Upper lobe of left lung (tissue), 6 donors: ENCODE data around the gene SERGEF. TPM values are rescaled to one million over a fixed set of nuclear protein-coding genes. Genes with fewer than 3 reads are reported as not detected.

Experiments
- ATAC-seq, 2 donors: fragments of 200-7000 bp; cut with Tn5 transposase; one replicate each; pipeline ENCODE4 v1.9.1; 2022; ENCODE audit warnings: mild to moderate bottlenecking in 2 of 2, moderate library complexity in 2 of 2; ENCODE audit not compliant: low FRiP score in 2 of 2
- DNase-seq, 2 donors: peaks; one replicate each; pipeline ENCODE4 v3.0.0-alpha.2; 2019 to 2020
- H3K27ac ChIP-seq, 4 donors: fragments of 200-600 bp; sonication (generic); one replicate each; pipeline ENCODE4 v1.5.1; 2016 to 2019
- H3K27me3 ChIP-seq, 4 donors: fragments of 200-600 bp; sonication (generic); one replicate each; pipeline ENCODE4 v1.5.1; 2017 to 2019
- H3K36me3 ChIP-seq, 4 donors: fragments of 200-600 bp; sonication (generic); one replicate each; pipeline ENCODE4 v1.5.1; 2016 to 2019
- H3K4me1 ChIP-seq, 4 donors: fragments of 200-600 bp; sonication (generic); one replicate each; pipeline ENCODE4 v1.5.1; 2018 to 2019
- H3K4me3 ChIP-seq, 4 donors: fragments of 200-600 bp; sonication (generic); one replicate each; pipeline ENCODE4 v1.5.1; 2017 to 2019; ENCODE audit warnings: mild to moderate bottlenecking in 2 of 4, moderate library complexity in 1 of 4
- H3K9me3 ChIP-seq, 4 donors: fragments of 200-600 bp; sonication (generic); one replicate each; pipeline ENCODE4 v1.5.1; 2018 to 2019
- CTCF ChIP-seq, 6 experiments: fragments of 450-650 bp in 4 of 6; fragments of 200-600 bp in 2 of 6; sonication (generic) in 2 of 6; IDR thresholded peaks; one replicate each; pipeline ENCODE4 v1.5.1; 2016 to 2019; ENCODE audit warnings: antibody characterized with exemption in 6 of 6
- EP300 ChIP-seq, 4 donors: sonication (generic); formaldehyde crosslinking; IDR thresholded peaks; one replicate each; pipeline ENCODE4 v1.5.1; 2017; ENCODE audit warnings: antibody characterized with exemption in 4 of 4, control low read depth in 2 of 4
- POLR2A ChIP-seq, 4 donors: fragments of 450-650 bp; IDR thresholded peaks; one replicate each; pipeline ENCODE4 v1.5.1; 2016 to 2017; ENCODE audit warnings: antibody characterized with exemption in 4 of 4, mild to moderate bottlenecking in 2 of 4
- POLR2AphosphoS5 ChIP-seq, 2 donors: sonication (generic); formaldehyde crosslinking; IDR thresholded peaks; one replicate each; pipeline ENCODE4 v1.5.1; 2017; ENCODE audit warnings: antibody characterized with exemption in 2 of 2
- WGBS, 2 donors: methylation state at CpG; one replicate each; pipeline ENCODE4 v1.1.5; 2017 to 2018; 5-methylcytosine and 5-hydroxymethylcytosine counted together
- total RNA-seq, 6 donors: library from RNA; depleted of rRNA in 4 of 6; stranded (reverse); fragments of >200 nt in 4 of 6; gene quantifications; one replicate each; pipeline versions ENCODE4 v1.1.0 to v1.2.1, GENCODE V29; 2016 to 2021
- donor health status: DM: no; HTN: no; CAD: no; lungs with moderate emphysema.
- donor health status: DM: no; HTN: yes; CAD: no; lungs with severe emphysema.

SERGEF gene
- total RNA-seq, 6 donors from 2014 or later: 21.7 to 40.5 (median 34.8) TPM

DNA sequence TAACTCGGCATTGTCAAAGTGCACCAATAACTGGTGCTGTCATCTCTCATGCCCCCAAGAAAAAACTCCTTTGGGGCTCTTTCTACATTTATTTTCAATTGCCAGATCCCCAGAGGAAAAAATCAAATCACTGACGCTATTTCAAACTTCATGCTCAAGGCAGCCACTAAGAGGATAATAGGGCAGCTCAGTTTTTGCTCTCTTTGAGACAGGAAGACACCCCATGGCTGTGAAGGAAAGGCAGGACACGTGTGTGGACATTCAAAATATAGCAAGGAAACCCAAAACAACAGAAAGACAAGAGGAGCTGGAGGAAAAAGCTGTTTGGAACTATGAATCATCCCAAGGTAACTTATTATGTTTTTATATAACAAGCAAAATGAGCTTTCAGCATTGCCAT, 83.7 kb downstream of the SERGEF start:
- ATAC-seq (no peak), DNase-seq (no peak)
- Histone ChIP-seq H3K36me3 (peaks cover 0 to 6% (median 2%) of the 10 kb centered on the region in 4 donors), H3K27ac (no peak overlapping the region), H3K4me1 (no peaks in the 10 kb centered on the region), H3K9me3 (no peaks in the 10 kb centered on the region), H3K4me3 (no peak overlapping the region), H3K27me3 (no peaks in the 10 kb centered on the region)
- 92 to 96% methylated on average over 3 of the region's 3 CpGs for WGBS, 2 donors
- TF ChIP-seq EP300 (IDR thresholded peaks at IDR 0.05): no peak
- no peak for TF ChIP-seq POLR2A (IDR thresholded peaks at IDR 0.05)
- TF ChIP-seq POLR2AphosphoS5 (IDR thresholded peaks at IDR 0.05): no peak
- TF ChIP-seq CTCF (IDR thresholded peaks at IDR 0.05): no peak

DNA sequence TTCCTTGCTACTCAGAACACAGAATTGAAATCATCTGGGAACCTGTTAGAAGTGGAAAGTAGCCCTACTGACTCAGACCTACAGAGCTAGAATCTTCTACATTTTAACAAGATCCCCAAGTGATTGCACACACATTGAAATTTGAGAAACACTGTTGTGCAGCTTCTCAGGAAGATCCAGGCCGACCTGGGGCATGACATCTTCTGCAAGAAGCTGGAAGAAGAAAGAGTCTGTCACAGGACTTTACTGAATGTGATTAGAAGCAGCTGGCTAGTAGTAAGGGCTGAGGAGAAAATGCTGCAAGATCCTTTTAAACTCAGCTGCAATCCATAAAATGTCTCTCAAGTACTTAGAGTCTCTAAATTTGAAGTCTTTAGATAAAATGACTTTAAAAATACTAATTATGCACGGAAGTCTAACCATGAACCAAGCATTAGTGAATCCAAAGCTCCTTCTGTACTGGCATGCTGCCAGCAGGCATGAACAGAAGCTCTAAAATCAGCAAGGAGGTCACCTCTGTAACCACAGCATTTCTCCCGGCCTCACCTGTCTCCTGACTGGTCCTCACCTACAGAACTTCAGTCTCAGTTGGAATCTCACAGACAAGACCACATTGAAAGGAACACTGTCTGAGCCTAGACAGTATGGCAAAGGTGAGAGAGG, 85.0 kb downstream of the SERGEF start:
- H3K4me1 ChIP-seq: no peaks in the 10 kb centered on the region
- H3K27ac ChIP-seq: no peak overlapping the region
- 71 to 75% methylated on average over 3 of the region's 3 CpGs for WGBS, 2 donors
- ATAC-seq (no peak), DNase-seq (no peak)
- H3K9me3 ChIP-seq: no peaks in the 10 kb centered on the region
- peaks cover 0 to 6% (median 2%) of the 10 kb centered on the region in 4 donors for H3K36me3 ChIP-seq
- TF ChIP-seq POLR2AphosphoS5 (IDR thresholded peaks at IDR 0.05): no peak
- TF ChIP-seq POLR2A (IDR thresholded peaks at IDR 0.05): no peak
- TF ChIP-seq CTCF (IDR thresholded peaks at IDR 0.05): no peak
- TF ChIP-seq EP300 (IDR thresholded peaks at IDR 0.05): no peak
- no peaks in the 10 kb centered on the region for H3K27me3 ChIP-seq
- no peak overlapping the region for H3K4me3 ChIP-seq

DNA sequence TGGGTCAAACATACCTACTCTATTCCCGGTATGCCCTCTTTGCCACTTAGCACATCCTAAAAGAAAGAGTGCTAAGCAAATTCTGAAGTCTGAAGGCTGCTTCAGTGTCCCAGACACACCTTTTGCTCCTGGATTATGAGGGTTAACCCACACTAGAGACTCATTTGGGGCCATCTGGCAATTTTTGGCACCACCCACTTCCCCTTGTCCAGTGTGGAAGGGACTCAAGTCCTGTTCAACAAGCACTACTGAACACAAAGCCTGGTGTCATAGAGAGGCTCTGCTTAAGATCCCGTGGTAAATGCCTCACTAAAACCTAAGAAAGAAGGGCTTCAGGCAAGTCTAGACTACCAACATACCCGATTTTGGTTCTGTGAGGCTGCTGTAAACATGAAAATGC, 85.8 kb downstream of the SERGEF start:
- TF ChIP-seq POLR2AphosphoS5 (IDR thresholded peaks at IDR 0.05) (no peak), CTCF (IDR thresholded peaks at IDR 0.05) (no peak), POLR2A (IDR thresholded peaks at IDR 0.05) (no peak), EP300 (IDR thresholded peaks at IDR 0.05) (no peak)
- Histone ChIP-seq H3K36me3 (peaks cover 0 to 6% (median 2%) of the 10 kb centered on the region in 4 donors), H3K4me3 (no peak overlapping the region), H3K4me1 (peaks cover 0 to 5% (median 1%) of the 10 kb centered on the region in 4 donors), H3K9me3 (no peaks in the 10 kb centered on the region), H3K27ac (no peak overlapping the region), H3K27me3 (no peaks in the 10 kb centered on the region)
- WGBS, 2 donors: 88 to 91% methylated on average over 2 to 3 of the region's 3 CpGs
- ATAC-seq (no peak), DNase-seq (no peak)

GRCh38 chr11:17924713-17925112, 88.1 kb downstream of the SERGEF start:
- H3K4me1 ChIP-seq: peaks cover 0 to 10% (median 4%) of the 10 kb centered on the region in 4 donors
- DNase-seq: no peak
- H3K9me3 ChIP-seq: no peaks in the 10 kb centered on the region
- no peaks in the 10 kb centered on the region for H3K27me3 ChIP-seq
- ATAC-seq: no peak
- H3K36me3 ChIP-seq: peaks cover 0 to 6% (median 2%) of the 10 kb centered on the region in 4 donors
- TF ChIP-seq POLR2AphosphoS5 (IDR thresholded peaks at IDR 0.05) (no peak), EP300 (IDR thresholded peaks at IDR 0.05) (no peak)
- no peak overlapping the region for H3K4me3 ChIP-seq
- H3K27ac ChIP-seq: no peak overlapping the region
- 92% methylated on average over 3 of the region's 3 CpGs for WGBS, 2 donors

- no peak for TF ChIP-seq CTCF (IDR thresholded peaks at IDR 0.05)
- no peak for TF ChIP-seq POLR2A (IDR thresholded peaks at IDR 0.05)
- no peak for TF ChIP-seq EP300 (IDR thresholded peaks at IDR 0.05)
- no peak for TF ChIP-seq POLR2AphosphoS5 (IDR thresholded peaks at IDR 0.05)
- Histone ChIP-seq H3K27ac (no peak overlapping the region), H3K4me1 (peaks cover 0 to 10% (median 4%) of the 10 kb centered on the region in 4 donors), H3K9me3 (no peaks in the 10 kb centered on the region), H3K27me3 (no peaks in the 10 kb centered on the region), H3K4me3 (no peak overlapping the region), H3K36me3 (peaks cover 0 to 6% (median 3%) of the 10 kb centered on the region in 4 donors)
- no peak for DNase-seq
- no peak for ATAC-seq
- WGBS, 2 donors: 71 to 84% methylated on average over 3 of the region's 3 CpGs
Measured at GRCh38 chr11:17923217-17923616, 89.6 kb downstream of the SERGEF start.
